OCI-LY1 (cell line): ENCODE results near the gene ACVR2B.

Experiments used
- H2AFZ ChIP-seq: fragments of 200-600 bp; sonication (generic), shearing (Covaris generic); 2 replicates; pipeline ENCODE4 v1.6.0; 2014; ENCODE audit warnings: antibody characterized with exemption, mild to moderate bottlenecking, low read length
- H3F3A ChIP-seq: fragments of 200-600 bp; sonication (generic), shearing (Covaris generic); 2 replicates; pipeline ENCODE4 v1.6.0; 2014; ENCODE audit warnings: mild to moderate bottlenecking, antibody characterized with exemption, low read length, moderate library complexity; ENCODE audit not compliant: insufficient read depth
- H3K27ac ChIP-seq: fragments of 200-600 bp; sonication (generic); 2 replicates; pipeline ENCODE4 v1.5.1; 2014; ENCODE audit warnings: low read length, mixed run types, mild to moderate bottlenecking, low read depth; ENCODE audit not compliant: poor library complexity, severe bottlenecking
- H3K27me3 ChIP-seq: fragments of 200-600 bp; sonication (generic); 2 replicates; pipeline ENCODE4 v1.6.0; 2014; ENCODE audit warnings: antibody characterized with exemption, mild to moderate bottlenecking, low read length, moderate library complexity; ENCODE audit not compliant: insufficient read depth
- H3K36me3 ChIP-seq: fragments of 200-600 bp; sonication (generic); 2 replicates; pipeline ENCODE4 v1.6.1; 2014; ENCODE audit warnings: mild to moderate bottlenecking, antibody characterized with exemption, low read length, moderate library complexity, mixed read lengths; ENCODE audit not compliant: insufficient read depth
- H3K4me1 ChIP-seq: fragments of 200-600 bp; sonication (generic); 2 replicates; pipeline ENCODE4 v1.5.1; 2014; ENCODE audit warnings: mild to moderate bottlenecking, low read length, moderate library complexity; ENCODE audit not compliant: insufficient read depth, severe bottlenecking
- H3K4me2 ChIP-seq: fragments of 200-600 bp; sonication (generic), shearing (Covaris generic); 2 replicates; pipeline ENCODE4 v1.6.1; 2014; ENCODE audit warnings: low read length
- H3K4me3 ChIP-seq: fragments of 200-600 bp; sonication (generic); 2 replicates; pipeline ENCODE4 v1.5.1; 2014; ENCODE audit warnings: low read length, low read depth, mild to moderate bottlenecking, mixed read lengths; ENCODE audit not compliant: poor library complexity, severe bottlenecking
- H3K79me2 ChIP-seq: fragments of 200-600 bp; shearing (Covaris generic); 2 replicates; pipeline ENCODE4 v1.6.1; 2016; ENCODE audit warnings: mixed run types, low read length, mixed read lengths; ENCODE audit not compliant: insufficient read depth
- H3K9ac ChIP-seq: fragments of 200-600 bp; sonication (generic), shearing (Covaris generic); 2 replicates; pipeline ENCODE4 v1.6.1; 2014; ENCODE audit warnings: mild to moderate bottlenecking, low read length, mixed read lengths
- H3K9me2 ChIP-seq: fragments of 200-600 bp; sonication (generic), shearing (Covaris generic); 2 replicates; pipeline ENCODE4 v1.6.1; 2014; ENCODE audit warnings: low read depth, mild to moderate bottlenecking, low read length, mixed read lengths
- H3K9me3 ChIP-seq: fragments of 200-600 bp; shearing (Covaris generic); 2 replicates; pipeline ENCODE4 v1.6.1; 2014; ENCODE audit warnings: low read length, mixed read lengths
- H4K20me1 ChIP-seq: fragments of 200-600 bp; sonication (generic), shearing (Covaris generic); 2 replicates; pipeline ENCODE4 v1.6.0; 2016; ENCODE audit warnings: mild to moderate bottlenecking, low read length; ENCODE audit not compliant: insufficient read depth
- CTCF ChIP-seq: fragments of 200-600 bp; sonication (generic), shearing (Covaris generic); IDR thresholded peaks from 2 replicates; pipeline ENCODE4 v1.5.1; 2017; ENCODE audit warnings: mild to moderate bottlenecking, antibody characterized with exemption, low read length, moderate library complexity, mixed read lengths
- EZH2 ChIP-seq: fragments of 200-600 bp; sonication (generic), shearing (Covaris generic); IDR thresholded peaks from 2 replicates; pipeline ENCODE4 v1.8.0; 2017; ENCODE audit warnings: borderline replicate concordance, mixed run types, mild to moderate bottlenecking, antibody characterized with exemption, low read length, moderate library complexity, mixed read lengths

The ACVR2B gene

GRCh38 chr3:38496131-38496910 lies 42.6 kb downstream of the ACVR2B start, which contains the start of gene EXOG:
Gene EXOG (plus strand): TSS chr3:38496340. CDS start chr3:38496368, 28 bp downstream.
- Histone ChIP-seq H3K4me1 (peaks cover 20% of the 10 kb centered on the region), H3K9ac (peak within 1 kb of the TSS; percentile 83), H3F3A (no peaks in the 10 kb centered on the region), H3K4me3 (peak within 1 kb of the TSS; percentile 82), H3K79me2 (0 out of 2 replicates have a peak, but pooled peaks cover 9% of the 10 kb centered on the region), H3K9me3 (no peaks in the 10 kb centered on the region), H3K4me2 (peak within 1 kb of the TSS; percentile 93), H3K9me2 (no peaks in the 10 kb centered on the region), H2AFZ (peak within 1 kb of the TSS; percentile 8), H3K27me3 (no peaks in the 10 kb centered on the region), H4K20me1 (no peaks in the 10 kb centered on the region), H3K36me3 (peaks cover 38% of the 10 kb centered on the region; the same call in 1 of the 2 replicates), H3K27ac (peak within 1 kb of the TSS; percentile 46)
- peak; percentile 90 for TF ChIP-seq CTCF
- no peak for TF ChIP-seq EZH2

- 0 out of 2 replicates have a peak, but pooled peaks cover 9% of the 10 kb centered on the region for H3K79me2 ChIP-seq
- no peaks in the 10 kb centered on the region for H3F3A ChIP-seq
- no peaks in the 10 kb centered on the region for H4K20me1 ChIP-seq
- H3K4me1 ChIP-seq, result peaks cover 20% of the 10 kb centered on the region
- H3K9me2 ChIP-seq, result no peaks in the 10 kb centered on the region
- no peaks in the 10 kb centered on the region for H3K9me3 ChIP-seq
- TF ChIP-seq EZH2 (no peak), CTCF (no peak)
- peaks cover 39% of the 10 kb centered on the region; the same call in 1 of the 2 replicates for H3K36me3 ChIP-seq
- no peak overlapping the region for H3K27ac ChIP-seq
- H3K4me2 ChIP-seq, result peak overlapping the region; percentile 93
- H2AFZ ChIP-seq, result peak overlapping the region; percentile 8; the same call in 1 of the 2 replicates
- no peaks in the 10 kb centered on the region for H3K27me3 ChIP-seq
- peak overlapping the region; percentile 83 for H3K9ac ChIP-seq
- H3K4me3 ChIP-seq, result peak overlapping the region; percentile 82
Observed at GRCh38 chr3:38497031-38497430, 43.3 kb downstream of the ACVR2B start.

GRCh38 chr3:38500688-38501417 lies 47.2 kb downstream of the ACVR2B start:
- Histone ChIP-seq H3K9me2 (no peaks in the 10 kb centered on the region), H2AFZ (no peak overlapping the region), H3K27me3 (no peaks in the 10 kb centered on the region), H3K79me2 (0 out of 2 replicates have a peak, but pooled peaks cover 9% of the 10 kb centered on the region), H3K9me3 (no peaks in the 10 kb centered on the region), H3F3A (no peaks in the 10 kb centered on the region), H4K20me1 (no peaks in the 10 kb centered on the region), H3K4me3 (no peak overlapping the region), H3K4me1 (peaks cover 16% of the 10 kb centered on the region), H3K27ac (no peak overlapping the region), H3K36me3 (peaks cover 70% of the 10 kb centered on the region; the same call in 1 of the 2 replicates), H3K9ac (no peak overlapping the region), H3K4me2 (no peak overlapping the region)
- TF ChIP-seq CTCF, result no peak
- TF ChIP-seq EZH2, result no peak
